GM18520 (cell line): ENCODE results near the gene ALLC.
"Not testable (repeated sequence)": the region's sequence is repeated elsewhere in the genome, so short reads cannot be mapped to it uniquely, and the experiment has no call there.

Experiments used
- ATAC-seq: cut with Tn5 transposase; IDR thresholded peaks from one replicate; pipeline ENCODE4 v1.9.1; 2021; ENCODE audit not compliant: unreplicated experiment

The ALLC gene

GRCh38 chr2:3626118-3626811 is 31.7 kb upstream of the ALLC start:
- no peak for ATAC-seq

GRCh38 chr2:3626812-3627499 is 31.0 kb upstream of the ALLC start:
- ATAC-seq: no peak

GRCh38 chr2:3627500-3628100 is 30.4 kb upstream of the ALLC start:
- ATAC-seq: no peak

- ATAC-seq: no peak
These were observed 29.7 kb upstream of the ALLC start for GRCh38 chr2:3628241-3628679.

GRCh38 chr2:3628800-3629199 is 29.2 kb upstream of the ALLC start:
- no peak for ATAC-seq

- ATAC-seq: no peak
These were observed 27.4 kb upstream of the ALLC start for GRCh38 chr2:3630631-3631030.

- ATAC-seq: no peak
These were observed 26.7 kb upstream of the ALLC start for GRCh38 chr2:3631161-3631850.

GRCh38 chr2:3631851-3632659 is 25.9 kb upstream of the ALLC start:
- ATAC-seq: no peak

GRCh38 chr2:3633089-3633981 is 24.7 kb upstream of the ALLC start:
- ATAC-seq: no peak

GRCh38 chr2:3633982-3634595 is 23.9 kb upstream of the ALLC start:
- no peak for ATAC-seq

GRCh38 chr2:3634596-3635121 is 23.3 kb upstream of the ALLC start:
- ATAC-seq: no peak

GRCh38 chr2:3635171-3635974 is 22.6 kb upstream of the ALLC start:
- no peak for ATAC-seq

- not testable (repeated sequence) for ATAC-seq
These were observed 22.0 kb upstream of the ALLC start for GRCh38 chr2:3635975-3636327.

GRCh38 chr2:3636586-3637310 is 21.3 kb upstream of the ALLC start:
- ATAC-seq: no peak

- no peak for ATAC-seq
These were observed 20.7 kb upstream of the ALLC start for GRCh38 chr2:3637311-3637675.

GRCh38 chr2:3637692-3638455 is 20.1 kb upstream of the ALLC start:
- no peak for ATAC-seq

GRCh38 chr2:3638456-3638810 is 19.6 kb upstream of the ALLC start:
- no peak for ATAC-seq
